ENCODE measurements around the gene NDUFV1. TPM values are rescaled to one million over a fixed set of nuclear protein-coding genes. Genes with fewer than 3 reads are reported as not detected.

The NDUFV1 gene
- total and polyA plus RNA-seq, 7 donors: 152 to 286 (median 217) TPM

DNA sequence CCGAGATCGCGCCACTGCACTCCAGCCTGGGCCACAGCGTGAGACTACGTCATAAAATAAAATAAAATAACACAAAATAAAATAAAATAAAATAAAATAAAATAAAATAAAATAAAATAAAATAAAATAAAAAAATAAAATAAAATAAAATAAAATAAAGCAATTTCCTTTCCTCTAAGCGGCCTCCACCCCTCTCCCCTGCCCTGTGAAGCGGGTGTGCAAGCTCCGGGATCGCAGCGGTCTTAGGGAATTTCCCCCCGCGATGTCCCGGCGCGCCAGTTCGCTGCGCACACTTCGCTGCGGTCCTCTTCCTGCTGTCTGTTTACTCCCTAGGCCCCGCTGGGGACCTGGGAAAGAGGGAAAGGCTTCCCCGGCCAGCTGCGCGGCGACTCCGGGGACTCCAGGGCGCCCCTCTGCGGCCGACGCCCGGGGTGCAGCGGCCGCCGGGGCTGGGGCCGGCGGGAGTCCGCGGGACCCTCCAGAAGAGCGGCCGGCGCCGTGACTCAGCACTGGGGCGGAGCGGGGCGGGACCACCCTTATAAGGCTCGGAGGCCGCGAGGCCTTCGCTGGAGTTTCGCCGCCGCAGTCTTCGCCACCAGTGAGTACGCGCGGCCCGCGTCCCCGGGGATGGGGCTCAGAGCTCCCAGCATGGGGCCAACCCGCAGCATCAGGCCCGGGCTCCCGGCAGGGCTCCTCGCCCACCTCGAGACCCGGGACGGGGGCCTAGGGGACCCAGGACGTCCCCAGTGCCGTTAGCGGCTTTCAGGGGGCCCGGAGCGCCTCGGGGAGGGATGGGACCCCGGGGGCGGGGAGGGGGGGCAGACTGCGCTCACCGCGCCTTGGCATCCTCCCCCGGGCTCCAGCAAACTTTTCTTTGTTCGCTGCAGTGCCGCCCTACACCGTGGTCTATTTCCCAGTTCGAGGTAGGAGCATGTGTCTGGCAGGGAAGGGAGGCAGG, 23.2 kb upstream of the NDUFV1 start, which contains the start of gene GSTP1:
TSS of gene GSTP1 (plus strand) at position 566 of the 958 bp plus-strand sequence. CDS start at position 598, 32 bp downstream.
- no peaks in the 10 kb centered on the region for H3K27me3 ChIP-seq
- peak within 1 kb of the TSS; percentile 74 to 96 (median 80) for H3K4me3 ChIP-seq
- H3K27ac ChIP-seq: peak within 1 kb of the TSS; percentile 95 to 99 (median 97)
- peaks cover 0 to 25% (median 16%) of the 10 kb centered on the region in 4 donors for H3K4me1 ChIP-seq
- H3K9me3 ChIP-seq: no peaks in the 10 kb centered on the region
- TF ChIP-seq, protein P1, sequence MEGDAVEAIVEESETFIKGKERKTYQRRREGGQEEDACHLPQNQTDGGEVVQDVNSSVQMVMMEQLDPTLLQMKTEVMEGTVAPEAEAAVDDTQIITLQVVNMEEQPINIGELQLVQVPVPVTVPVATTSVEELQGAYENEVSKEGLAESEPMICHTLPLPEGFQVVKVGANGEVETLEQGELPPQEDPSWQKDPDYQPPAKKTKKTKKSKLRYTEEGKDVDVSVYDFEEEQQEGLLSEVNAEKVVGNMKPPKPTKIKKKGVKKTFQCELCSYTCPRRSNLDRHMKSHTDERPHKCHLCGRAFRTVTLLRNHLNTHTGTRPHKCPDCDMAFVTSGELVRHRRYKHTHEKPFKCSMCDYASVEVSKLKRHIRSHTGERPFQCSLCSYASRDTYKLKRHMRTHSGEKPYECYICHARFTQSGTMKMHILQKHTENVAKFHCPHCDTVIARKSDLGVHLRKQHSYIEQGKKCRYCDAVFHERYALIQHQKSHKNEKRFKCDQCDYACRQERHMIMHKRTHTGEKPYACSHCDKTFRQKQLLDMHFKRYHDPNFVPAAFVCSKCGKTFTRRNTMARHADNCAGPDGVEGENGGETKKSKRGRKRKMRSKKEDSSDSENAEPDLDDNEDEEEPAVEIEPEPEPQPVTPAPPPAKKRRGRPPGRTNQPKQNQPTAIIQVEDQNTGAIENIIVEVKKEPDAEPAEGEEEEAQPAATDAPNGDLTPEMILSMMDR (IDR thresholded peaks at IDR 0.05): peak in 3 of 4 experiments; percentile 39 to 80 (median 51)
- peak in 1 of 4 donors; percentile 23 for TF ChIP-seq EP300 (IDR thresholded peaks at IDR 0.05)
- peak; percentile 91 to 92 for TF ChIP-seq POLR2A (IDR thresholded peaks at IDR 0.05)
- TF ChIP-seq POLR2AphosphoS5 (IDR thresholded peaks at IDR 0.05): peak; percentile 95 to 97 (median 96)
- intact Hi-C loops (cut with DNase I): loop anchor here (1.0 to 5.0 kb wide), 3 partner anchors 23 to 76 kb away; partner anchors contain the start of genes CDK2AP2, NDUFV1, NUDT8 and PITPNM1
- peak; percentile 97 for DNase-seq
- 0 to 3% methylated on average over 81 of the region's 81 CpGs for WGBS, 2 donors
- peaks cover 4 to 34% (median 16%) of the 10 kb centered on the region in 4 donors for H3K36me3 ChIP-seq

DNA sequence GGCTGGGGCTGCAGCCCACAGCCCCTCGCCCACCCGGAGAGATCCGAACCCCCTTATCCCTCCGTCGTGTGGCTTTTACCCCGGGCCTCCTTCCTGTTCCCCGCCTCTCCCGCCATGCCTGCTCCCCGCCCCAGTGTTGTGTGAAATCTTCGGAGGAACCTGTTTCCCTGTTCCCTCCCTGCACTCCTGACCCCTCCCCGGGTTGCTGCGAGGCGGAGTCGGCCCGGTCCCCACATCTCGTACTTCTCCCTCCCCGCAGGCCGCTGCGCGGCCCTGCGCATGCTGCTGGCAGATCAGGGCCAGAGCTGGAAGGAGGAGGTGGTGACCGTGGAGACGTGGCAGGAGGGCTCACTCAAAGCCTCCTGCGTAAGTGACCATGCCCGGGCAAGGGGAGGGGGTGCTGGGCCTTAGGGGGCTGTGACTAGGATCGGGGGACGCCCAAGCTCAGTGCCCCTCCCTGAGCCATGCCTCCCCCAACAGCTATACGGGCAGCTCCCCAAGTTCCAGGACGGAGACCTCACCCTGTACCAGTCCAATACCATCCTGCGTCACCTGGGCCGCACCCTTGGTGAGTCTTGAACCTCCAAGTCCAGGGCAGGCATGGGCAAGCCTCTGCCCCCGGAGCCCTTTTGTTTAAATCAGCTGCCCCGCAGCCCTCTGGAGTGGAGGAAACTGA, 22.4 kb upstream of the NDUFV1 start:
- no peak for TF ChIP-seq EP300 (IDR thresholded peaks at IDR 0.05)
- peak in 2 of 4 donors; percentile 4 to 18 for TF ChIP-seq POLR2AphosphoS5 (IDR thresholded peaks at IDR 0.05)
- TF ChIP-seq, protein P1 (IDR thresholded peaks at IDR 0.05): no peak
- peak in 1 of 2 donors; percentile 20 for TF ChIP-seq POLR2A (IDR thresholded peaks at IDR 0.05)
- intact Hi-C loops (cut with DNase I): loop anchor here (1.0 to 5.0 kb wide), 3 partner anchors 22 to 77 kb away; partner anchors contain the start of genes CDK2AP2, NDUFV1, NUDT8 and PITPNM1
- Histone ChIP-seq H3K27me3 (no peaks in the 10 kb centered on the region), H3K4me3 (peak overlapping the region; percentile 74 to 96 (median 80)), H3K27ac (peak overlapping the region; percentile 95 to 99 (median 97)), H3K4me1 (peaks cover 0 to 25% (median 16%) of the 10 kb centered on the region in 4 donors), H3K9me3 (no peaks in the 10 kb centered on the region), H3K36me3 (peaks cover 4 to 40% (median 17%) of the 10 kb centered on the region in 4 donors)
- DNase-seq: peak; percentile 94
- WGBS, 2 donors: 11 to 18% methylated on average over 33 of the region's 33 CpGs

DNA sequence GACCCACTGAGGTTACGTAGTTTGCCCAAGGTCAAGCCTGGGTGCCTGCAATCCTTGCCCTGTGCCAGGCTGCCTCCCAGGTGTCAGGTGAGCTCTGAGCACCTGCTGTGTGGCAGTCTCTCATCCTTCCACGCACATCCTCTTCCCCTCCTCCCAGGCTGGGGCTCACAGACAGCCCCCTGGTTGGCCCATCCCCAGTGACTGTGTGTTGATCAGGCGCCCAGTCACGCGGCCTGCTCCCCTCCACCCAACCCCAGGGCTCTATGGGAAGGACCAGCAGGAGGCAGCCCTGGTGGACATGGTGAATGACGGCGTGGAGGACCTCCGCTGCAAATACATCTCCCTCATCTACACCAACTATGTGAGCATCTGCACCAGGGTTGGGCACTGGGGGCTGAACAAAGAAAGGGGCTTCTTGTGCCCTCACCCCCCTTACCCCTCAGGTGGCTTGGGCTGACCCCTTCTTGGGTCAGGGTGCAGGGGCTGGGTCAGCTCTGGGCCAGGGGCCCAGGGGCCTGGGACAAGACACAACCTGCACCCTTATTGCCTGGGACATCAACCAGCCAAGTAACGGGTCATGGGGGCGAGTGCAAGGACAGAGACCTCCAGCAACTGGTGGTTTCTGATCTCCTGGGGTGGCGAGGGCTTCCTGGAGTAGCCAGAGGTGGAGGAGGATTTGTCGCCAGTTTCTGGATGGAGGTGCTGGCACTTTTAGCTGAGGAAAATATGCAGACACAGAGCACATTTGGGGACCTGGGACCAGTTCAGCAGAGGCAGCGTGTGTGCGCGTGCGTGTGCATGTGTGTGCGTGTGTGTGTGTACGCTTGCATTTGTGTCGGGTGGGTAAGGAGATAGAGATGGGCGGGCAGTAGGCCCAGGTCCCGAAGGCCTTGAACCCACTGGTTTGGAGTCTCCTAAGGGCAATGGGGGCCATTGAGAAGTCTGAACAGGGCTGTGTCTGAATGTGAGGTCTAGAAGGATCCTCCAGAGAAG, 21.6 kb upstream of the NDUFV1 start:
- Histone ChIP-seq H3K27me3 (no peaks in the 10 kb centered on the region), H3K9me3 (no peaks in the 10 kb centered on the region), H3K4me3 (peak overlapping the region; percentile 74 to 96 (median 80)), H3K4me1 (peaks cover 0 to 25% (median 16%) of the 10 kb centered on the region in 4 donors), H3K27ac (peak overlapping the region; percentile 95 to 99 (median 97)), H3K36me3 (peaks cover 4 to 40% (median 18%) of the 10 kb centered on the region in 4 donors)
- intact Hi-C loops (cut with DNase I): loop anchor here (1.0 to 5.0 kb wide), 3 partner anchors 21 to 78 kb away; partner anchors contain the start of genes CDK2AP2, NDUFV1, NUDT8 and PITPNM1
- TF ChIP-seq POLR2A (IDR thresholded peaks at IDR 0.05): no peak
- TF ChIP-seq, protein P1 (IDR thresholded peaks at IDR 0.05): no peak
- DNase-seq: no peak
- 87 to 88% methylated on average over 21 of the region's 21 CpGs for WGBS, 2 donors

All from sigmoid colon (tissue), 7 donors.